ENCODE measurements around the gene C4orf50. TPM values are rescaled to one million over a fixed set of nuclear protein-coding genes. Genes with fewer than 3 reads are reported as not detected.
A peak's percentile ranks its signal among the peaks of the same experiment; 100 is the strongest.

Gene C4orf50
- total RNA-seq, 1 experiment from 2014 or later = 0.12 TPM

DNA sequence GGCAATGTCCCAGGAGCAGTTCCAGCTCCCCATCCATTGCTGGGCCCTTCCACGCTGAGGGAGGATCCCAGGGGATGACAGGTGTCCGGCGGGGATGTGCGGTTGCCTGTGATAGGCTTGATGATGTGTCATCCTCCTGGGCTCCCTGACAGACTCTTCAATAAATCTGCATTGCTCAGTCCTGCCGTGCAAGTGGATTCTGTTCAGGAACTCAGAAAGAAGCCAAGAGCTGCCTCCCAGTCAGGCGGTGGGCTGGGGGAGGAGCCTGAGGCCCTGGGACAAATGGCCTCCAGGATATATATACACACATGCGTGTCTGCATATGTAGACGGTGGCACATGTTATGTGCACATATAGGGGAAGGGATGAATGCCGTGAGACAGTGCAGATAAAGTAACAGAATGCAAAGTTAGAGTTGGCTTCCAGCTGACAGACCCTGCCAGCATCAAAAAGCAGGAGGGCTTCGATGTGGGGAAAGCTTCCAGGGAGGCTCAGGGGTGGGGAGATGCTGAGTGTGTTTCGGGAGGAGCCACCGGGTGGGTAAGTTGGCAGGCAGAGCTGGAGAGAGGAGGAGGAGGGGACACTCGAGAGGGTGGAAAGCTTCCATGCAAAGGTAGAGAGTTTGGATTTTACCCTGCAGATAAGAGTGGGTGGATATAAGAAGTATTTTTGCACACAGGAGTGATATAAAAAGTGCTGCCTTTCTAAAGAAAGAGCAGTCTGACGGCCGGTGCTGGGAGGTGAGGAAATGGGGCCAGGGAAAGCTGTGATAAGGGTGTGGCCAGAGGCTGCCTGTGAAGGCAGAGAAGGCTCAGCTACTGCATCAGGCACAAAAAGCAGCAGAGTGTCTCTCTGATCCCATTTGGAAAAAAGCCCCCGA lies 96.9 kb downstream of the C4orf50 start:
- peak; percentile 55 for DNase-seq (ENCODE audit: low spot score)

DNA sequence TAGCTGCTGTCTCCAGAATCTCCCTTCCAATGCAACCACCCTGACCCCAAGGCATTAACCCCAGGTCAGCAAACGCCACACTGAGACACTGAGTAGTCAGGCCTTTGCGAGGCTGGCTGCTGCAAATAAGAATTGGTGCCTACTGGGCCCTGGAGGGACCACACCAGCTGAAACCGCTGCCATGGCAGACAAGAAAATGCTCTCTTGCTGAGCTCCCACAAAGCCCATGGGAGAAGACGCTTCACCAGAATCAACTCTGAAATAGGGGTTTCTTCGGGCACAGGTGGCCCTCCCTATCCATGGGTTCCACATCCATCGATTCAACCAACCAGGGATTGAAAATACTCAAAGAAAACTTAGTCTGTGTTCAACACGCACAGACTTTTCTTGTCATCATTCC lies 98.7 kb downstream of the C4orf50 start:
- no peak for DNase-seq (ENCODE audit: low spot score)

DNA sequence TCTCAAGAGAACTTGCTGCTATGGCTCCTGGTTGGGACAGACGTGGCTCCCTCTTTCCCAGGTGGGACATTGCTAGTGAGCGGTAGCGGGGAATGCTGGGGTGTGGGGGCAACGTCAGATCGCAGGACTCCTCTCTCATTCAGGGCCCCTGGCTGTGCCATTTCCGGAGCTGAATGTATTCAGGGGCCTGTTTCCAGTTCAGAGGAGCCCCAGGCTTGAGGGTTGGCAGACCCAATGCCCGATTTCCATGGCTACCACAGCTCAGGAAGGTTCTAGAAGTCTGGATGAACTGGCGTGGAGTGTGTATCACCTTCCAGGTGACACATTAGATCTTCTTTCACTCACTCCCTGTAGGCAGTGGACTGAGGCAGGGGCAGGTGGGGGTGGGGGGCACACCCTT lies 99.2 kb downstream of the C4orf50 start:
- no peak for DNase-seq (ENCODE audit: low spot score)

DNA sequence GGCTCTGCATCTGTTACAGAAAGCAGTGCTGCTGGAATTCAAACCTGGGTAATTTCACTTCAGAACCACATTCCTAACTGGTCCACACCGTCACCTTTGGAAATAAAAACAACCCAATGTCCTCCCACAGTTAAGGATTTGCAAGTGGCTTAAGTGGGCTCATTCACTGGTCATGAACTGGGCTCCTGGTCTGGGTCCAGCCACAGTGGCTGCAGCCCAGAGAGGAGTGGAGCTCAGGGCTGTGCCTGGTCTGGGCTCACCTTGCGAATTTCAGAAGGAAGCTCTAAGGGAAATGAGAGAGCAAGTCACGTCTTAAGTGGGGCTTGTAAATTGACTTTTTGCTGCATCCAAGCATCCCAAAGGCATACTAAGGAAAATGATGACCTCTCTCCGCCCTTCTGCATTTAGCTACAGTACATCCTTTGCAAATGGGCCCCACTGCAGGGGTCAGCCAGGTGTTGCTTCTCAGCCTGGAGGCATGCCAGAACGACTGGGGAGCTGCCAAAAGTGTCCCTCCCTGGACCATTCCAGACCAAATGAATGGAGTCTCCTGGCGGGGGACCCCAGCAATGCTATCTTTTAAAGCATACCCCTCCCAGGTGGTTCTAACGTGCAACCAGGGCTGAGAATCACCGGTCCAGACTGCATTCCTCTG lies 99.8 kb downstream of the C4orf50 start:
- no peak for DNase-seq (ENCODE audit: low spot score)

DNA sequence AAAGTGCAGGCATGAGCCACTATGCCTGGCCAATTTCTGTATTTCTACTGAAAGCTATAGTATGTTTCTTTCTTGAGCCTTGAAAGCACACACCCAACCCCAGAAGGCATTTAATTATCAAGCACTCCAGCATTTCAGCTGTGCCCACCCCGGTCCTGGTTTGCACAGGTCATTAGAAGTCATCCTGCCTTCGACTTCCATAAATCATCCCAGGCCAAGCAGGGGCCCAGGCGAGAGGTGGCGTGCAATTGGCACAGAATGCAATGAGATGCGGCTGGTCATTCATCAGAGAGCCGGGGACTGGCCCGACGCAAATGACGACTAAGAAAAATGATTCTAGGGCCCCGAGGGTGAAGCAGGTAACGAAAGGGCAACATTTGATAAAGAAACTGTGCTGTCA lies 100.6 kb downstream of the C4orf50 start:
- no peak for DNase-seq (ENCODE audit: low spot score)

DNA sequence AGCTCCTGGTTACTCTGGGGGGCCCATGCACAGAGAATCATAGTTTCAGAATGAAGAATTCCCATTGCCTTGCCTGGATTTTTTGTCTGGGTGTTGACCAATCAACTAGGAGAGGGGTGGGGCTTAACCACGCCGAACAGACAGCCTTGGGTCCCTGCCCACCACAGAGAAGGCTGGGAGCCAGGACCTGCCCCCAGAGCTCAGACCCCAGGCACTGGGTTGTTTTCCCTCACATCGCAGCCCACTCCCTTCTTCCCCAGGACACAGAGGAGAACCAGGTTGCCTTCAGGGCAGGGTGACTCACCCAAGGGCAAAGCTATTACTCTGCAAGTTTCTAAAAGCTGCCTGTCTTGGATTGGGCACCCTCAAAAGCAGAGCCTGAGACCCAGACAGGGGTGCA lies 102.0 kb downstream of the C4orf50 start:
- no peak for DNase-seq (ENCODE audit: low spot score)

DNA sequence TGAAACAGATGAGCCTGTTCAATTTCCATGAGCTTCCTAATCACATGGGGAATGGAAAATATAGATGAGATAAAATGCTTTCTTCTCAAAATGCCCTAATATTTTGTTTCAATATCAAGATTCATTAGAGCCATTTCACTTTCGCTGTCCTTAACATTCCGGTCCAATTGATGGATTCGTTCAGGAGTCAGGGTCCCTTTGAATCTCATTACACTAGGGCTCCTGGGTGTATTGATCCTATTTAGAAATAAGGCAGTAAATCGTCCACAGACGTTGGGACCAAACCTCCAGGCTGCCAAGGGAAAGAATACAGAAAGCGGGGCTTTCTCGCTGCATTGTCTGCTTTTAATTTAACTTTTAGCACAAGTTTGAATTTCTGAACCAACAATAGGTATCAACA lies 104.8 kb downstream of the C4orf50 start:
- no peak for DNase-seq (ENCODE audit: low spot score)

DNA sequence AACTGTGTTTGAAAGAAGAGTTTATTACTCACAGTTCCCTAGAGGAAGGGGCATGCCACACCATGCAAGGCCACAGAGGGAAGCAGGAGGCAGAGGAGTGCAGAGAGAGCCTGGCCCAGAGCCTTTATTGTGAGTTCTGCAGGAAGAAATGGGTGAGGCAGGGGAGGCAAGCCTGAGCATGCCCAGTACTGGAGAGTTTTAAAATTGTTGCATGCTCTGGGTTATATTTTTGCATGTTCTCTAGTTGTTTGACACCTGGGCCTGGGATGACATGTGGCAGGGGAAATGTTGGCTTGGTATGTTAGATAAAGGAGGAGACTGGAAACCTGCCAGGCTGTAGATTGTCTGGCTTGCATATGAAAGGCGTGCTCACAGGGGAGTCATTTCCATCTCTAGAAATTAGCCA lies 105.6 kb downstream of the C4orf50 start:
- no peak for DNase-seq (ENCODE audit: low spot score)

DNA sequence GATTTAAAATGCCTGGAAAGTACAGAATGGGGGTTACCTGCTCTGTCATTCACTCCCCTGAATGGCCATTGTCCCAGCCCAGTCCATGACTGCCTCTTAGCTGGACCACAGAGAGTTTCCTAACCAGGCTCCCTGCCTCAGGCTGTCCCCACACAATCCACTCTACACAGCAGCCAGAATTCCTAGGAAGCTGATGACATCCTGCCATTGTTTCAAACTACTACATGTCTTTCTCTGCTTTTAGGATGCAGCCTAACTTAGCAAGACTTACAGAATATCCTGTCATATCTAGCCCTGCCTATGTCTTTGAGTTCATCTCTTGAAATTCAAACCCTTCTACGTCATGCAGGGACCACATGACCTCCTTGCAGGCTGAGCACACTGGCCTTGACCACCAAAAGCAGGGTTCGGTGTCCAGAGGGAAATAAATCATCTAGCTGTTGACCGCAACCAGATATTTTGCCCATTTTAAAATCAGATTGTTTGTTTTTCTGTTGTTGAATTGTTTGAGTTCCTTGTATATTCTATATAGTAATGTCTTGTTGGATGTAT lies 109.3 kb downstream of the C4orf50 start:
- no peak for DNase-seq (ENCODE audit: low spot score)

DNA sequence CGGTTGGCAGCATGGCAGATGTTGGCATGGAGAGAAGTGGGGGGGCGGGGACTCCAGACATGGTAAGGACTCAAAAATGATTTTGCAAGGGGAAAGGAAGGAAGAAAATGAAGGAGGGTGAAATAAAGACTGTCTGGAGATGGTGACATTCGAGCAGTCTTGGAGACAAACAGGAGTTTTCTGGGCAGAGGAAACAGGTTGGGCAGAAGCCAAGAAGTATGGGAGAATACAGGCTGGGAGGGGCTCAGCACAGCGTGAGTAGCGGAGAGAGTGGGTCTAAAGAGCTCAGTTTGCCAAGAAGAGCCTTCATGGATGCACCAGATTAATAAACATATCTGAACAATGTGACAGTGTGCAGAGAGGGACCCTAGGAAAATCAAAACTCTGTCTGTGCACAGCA lies 112.0 kb downstream of the C4orf50 start:
- no peak for DNase-seq (ENCODE audit: low spot score)

DNA sequence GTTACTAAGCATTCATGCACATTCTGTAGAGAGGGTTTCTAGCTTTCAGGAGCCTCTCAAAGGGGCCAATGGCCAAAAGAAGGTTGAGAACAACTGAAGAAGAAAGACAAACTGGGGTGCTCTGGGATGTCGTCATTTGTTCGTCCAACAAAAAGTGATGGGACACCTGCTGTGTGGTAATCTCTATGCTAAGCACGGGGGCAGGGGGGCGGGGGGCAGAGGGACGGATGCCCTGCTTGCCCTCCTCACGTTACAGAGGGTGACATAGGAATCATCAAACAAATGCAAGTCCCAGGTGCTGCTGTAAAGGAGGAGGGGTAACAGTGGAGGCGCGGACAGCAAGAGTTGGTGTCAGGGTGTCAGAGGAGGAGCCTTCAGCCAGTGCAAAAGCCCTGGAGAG lies 112.5 kb downstream of the C4orf50 start:
- no peak for DNase-seq (ENCODE audit: low spot score)

DNA sequence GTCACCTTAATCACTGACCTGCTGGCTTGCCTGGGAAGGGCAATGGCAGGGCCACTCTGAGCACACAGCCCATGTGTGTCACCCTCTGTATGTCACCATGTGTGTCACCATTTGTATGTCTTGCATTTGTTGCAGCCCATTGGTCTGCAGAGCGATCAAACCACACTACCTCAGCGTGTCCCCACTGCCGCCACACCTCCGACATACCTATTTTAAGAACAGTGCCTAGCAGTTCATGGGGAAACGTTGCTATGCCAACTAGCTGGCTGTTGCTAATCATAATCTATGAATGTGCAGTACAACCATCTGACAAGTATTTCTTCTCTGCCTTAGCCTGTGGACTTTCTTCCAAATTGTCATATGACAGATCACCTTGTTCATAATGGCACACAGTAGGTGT lies 117.4 kb downstream of the C4orf50 start:
- no peak for DNase-seq (ENCODE audit: low spot score)

DNA sequence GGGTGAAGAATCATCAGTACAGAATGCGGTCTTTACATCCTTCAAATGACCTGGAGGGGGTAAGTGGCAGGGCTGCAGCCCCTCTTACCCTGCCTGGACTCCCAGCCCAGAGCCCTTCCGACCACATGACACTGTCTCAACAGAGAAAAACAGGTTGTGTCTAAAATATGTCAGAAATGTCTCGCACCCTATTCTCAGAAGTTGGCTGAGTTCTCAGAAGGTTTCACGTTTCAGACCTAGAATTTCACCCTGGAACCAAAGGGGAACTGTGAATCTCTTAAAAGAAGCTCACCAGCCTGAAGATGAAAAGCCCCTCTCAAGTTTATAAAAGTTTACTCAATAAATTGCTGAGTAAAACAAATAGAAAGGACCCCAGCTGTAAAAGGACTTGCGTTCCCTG lies 118.3 kb downstream of the C4orf50 start:
- no peak for DNase-seq (ENCODE audit: low spot score)

DNA sequence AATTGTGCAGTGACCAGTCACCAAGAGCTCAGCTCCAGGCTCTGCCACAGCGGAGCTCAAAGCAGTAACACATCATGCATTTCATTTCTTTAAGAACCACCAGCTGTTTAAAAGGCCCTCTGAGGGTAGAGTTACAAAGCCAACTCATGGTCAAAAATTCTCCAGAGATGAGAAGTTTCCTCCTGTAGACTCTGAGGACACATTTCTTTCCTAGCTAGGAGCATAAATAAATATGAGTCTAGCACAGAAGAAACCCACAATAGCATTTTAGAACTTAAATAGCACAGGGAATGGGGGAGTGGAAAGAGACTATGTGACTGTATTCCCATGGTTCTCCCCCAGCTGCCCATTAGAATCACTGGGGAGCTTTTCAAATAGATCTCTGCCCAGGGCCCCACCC lies 118.8 kb downstream of the C4orf50 start:
- no peak for DNase-seq (ENCODE audit: low spot score)

DNA sequence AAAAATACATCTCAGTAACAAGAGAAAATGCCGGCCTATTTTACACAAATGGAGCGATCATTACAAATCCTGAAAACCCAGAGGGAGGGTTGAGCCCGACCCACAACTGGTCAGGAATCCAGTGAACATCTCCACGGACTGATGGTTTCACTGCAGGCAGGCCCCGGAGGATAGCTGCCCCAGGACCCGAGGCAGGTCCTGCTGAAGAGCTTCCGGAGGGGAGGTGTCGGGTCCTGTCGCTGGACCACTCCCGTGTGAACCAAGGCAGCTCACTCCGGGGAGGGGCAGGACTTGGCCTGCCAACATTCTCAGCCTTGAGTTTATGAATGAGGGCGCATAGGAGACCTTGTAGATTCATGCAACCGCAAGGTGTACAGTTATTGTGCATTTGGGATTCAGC lies 120.6 kb downstream of the C4orf50 start:
- no peak for DNase-seq (ENCODE audit: low spot score)

DNA sequence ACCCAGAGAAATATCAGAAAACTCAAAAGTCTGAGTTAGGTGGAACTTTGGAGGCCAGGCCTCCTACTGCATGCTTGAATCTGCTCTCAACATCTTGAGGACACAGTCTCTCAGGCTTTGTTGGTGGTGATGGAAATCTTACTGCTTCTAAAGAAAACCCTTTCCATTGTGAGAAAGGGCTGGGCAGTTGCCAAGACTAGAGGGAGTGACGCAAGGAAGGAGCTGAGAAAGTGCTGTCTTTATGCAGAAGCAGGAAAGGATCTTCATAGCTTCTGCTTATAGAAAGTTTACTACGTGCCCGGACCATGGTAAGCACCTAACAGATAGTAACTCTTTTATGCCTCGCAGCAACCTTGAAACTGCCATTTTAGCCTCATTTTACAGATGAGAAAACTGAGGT lies 122.9 kb downstream of the C4orf50 start:
- no peak for DNase-seq (ENCODE audit: low spot score)

DNA sequence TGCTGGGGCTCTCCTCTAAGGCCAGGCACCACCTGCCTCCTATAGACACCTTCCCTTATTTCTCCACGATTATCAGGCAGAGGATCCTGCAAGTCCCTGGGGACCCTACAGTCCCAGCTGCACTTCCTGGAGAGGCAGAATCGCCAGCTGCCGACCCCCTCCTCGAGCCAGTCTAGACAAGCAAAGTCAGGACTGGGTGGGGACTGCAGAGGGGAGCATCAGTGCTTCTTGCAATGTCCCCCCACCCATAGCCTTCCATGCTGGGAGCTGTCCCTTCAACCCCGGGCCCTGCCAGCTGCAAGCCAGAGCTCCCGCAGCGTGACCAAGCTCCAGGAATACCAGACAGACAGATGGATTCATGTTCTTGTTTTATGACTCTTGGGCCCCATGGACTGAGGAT lies 124.0 kb downstream of the C4orf50 start:
- DNase-seq (ENCODE audit: low spot score) = no peak

DNA sequence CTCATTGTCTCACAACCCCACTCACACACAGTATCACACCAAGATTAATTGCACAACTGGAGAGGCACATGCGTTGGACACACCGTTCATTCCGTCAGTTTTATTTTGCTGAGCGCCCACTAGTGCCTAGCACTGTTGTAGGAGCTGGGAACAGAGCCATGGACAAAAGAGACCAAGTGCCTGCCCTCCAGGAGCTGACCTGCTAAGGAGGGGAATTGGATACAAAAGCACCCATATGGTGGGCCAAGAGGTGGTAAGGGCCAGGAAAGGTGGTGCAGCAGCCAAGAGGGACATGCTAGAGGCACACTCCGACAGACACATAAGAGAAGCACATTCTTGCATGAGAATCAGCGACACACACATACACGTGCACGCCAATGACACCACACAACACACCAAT lies 124.6 kb downstream of the C4orf50 start:
- no peak for DNase-seq (ENCODE audit: low spot score)

DNA sequence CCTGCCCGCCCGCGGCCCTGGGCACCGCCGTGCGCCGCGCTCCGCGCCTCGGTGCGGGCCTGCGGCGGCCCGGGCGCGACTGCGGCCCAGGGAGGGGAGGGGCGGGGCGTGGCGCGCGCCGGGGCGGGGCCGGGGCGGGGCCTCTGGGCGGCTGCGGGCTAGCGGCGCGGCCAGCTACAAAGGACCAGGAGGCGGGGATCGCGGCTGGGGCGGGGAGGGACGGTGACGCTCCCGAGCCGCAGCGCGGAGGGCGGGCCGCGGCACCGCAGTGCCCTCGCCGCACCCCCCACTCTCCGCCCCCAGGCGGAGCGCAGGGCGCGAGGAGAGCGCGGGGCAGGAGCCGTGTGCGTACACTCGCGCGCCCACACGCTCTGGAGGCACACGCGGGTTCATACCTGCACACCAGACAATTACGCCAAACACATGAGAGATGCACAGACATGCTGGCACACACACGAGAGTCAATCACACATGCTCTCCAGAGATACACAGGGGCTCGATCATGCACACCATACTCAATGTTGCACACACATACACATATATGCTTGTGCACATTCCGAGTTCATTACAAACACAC lies 125.1 kb downstream of the C4orf50 start, which contains the start of gene CRMP1:
Gene CRMP1 (minus strand): TSS at position 83 of the 577 bp plus-strand sequence. CDS start 117 bp downstream, outside the sequence.
- no peak for DNase-seq (ENCODE audit: low spot score)

DNA sequence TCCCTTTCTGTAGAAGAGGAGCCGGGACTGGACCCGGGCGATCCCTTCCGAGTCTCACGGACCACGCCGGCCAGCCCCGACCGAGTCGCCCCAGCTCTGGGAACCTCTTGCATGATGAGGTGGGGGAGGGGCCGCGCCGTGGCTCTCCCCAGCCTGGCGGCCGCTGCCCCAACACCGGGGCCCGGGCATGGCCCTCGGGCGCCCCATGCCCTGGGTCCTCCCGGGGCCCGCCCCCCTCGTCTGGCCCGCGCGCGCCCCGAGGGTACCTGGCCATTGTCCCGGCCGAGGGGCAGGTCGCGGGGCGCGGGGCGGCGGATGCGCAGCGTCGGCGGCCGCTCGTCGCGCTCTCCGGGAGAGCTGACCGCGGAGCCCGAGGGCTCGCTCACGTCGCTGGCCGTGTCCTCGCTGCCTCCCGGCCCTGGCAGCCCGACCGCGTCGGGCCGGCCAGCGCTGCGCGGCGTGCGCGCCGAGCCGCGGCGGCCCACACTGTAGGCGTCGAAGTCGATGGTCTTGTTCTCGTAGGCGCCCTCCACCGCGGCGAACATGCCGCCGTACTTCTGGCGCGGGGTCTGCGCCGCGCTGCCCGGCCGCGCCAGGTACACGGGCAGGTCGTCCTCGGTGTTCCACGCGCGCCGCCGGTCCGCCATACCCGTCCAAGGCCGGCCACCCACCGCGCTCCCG lies 125.8 kb downstream of the C4orf50 start:
- DNase-seq (ENCODE audit: low spot score) = no peak

DNA sequence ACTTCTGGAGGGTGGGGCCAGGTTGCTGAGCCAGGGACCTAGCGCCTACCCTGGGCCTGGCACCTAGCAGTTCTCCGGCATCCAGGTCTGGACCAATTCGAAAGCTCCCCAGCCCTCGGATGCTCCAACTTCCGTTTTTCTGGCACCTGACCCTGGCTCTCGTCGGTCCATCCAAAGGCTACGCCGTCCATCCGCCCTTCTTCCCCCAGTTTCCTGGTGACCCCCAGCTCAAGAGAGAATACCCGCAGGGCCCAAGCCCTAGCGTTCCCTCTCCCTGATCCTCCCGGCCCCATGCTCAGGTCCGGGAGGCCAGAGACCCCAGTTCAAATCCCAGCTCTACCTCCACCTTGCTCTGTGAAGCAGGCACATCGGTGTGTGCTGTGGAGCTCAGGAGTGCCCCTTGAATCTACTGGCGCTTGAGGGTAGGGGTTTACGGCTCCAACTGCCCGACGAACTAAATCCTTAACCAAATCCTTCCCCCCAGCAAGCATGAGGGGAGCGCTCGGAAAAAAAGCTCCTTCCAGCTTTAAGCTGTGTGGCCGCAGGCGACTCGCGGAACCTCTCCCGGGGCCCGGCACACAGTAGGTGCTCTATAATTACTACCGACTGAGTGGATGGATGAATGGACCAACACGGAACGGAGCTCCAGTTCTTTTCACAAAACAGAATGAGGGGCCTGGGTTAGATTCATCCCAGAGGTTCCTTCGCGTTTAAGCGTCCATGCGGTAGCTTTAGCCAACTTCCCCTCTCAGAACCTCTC lies 126.5 kb downstream of the C4orf50 start:
- no peak for DNase-seq (ENCODE audit: low spot score)
